Urinary bladder (tissue), 4 donors: ENCODE data around the gene VSTM4. TPM values are rescaled to one million over a fixed set of nuclear protein-coding genes. Genes with fewer than 3 reads are reported as not detected.

Source experiments
- DNase-seq: peaks from one replicate; pipeline ENCODE4 v3.0.0-alpha.2; 2015; ENCODE audit errors: extremely low spot score
- H3K27ac ChIP-seq: one replicate; pipeline ENCODE4 v1.5.1; 2013; ENCODE audit warnings: low read depth, mild to moderate bottlenecking, moderate library complexity
- H3K36me3 ChIP-seq: one replicate; pipeline ENCODE4 v1.6.1; 2013; ENCODE audit warnings: mild to moderate bottlenecking, moderate library complexity; ENCODE audit not compliant: insufficient read depth
- H3K4me1 ChIP-seq: one replicate; pipeline ENCODE4 v1.6.1; 2013; ENCODE audit warnings: mild to moderate bottlenecking, moderate library complexity; ENCODE audit not compliant: insufficient read depth
- H3K4me3 ChIP-seq: one replicate; pipeline ENCODE4 v1.5.1; 2013; ENCODE audit warnings: low read depth, low read length
- WGBS: extraction: QIAGEN DNeasy Blood & Tissue Kit; methylation state at CpG from one replicate; pipeline ENCODE4 v1.1.7; 2013; 5-methylcytosine and 5-hydroxymethylcytosine counted together
- polyA plus RNA-seq: library from polyadenylated mRNA; stranded (reverse); fragments of 200-250 nt; gene quantifications from one replicate; pipeline ENCODE4 v1.2.3, GENCODE V29; 2013
- total RNA-seq: library from RNA; depleted of rRNA; stranded (reverse); fragments of >200 nt; gene quantifications from one replicate; pipeline ENCODE4 v1.2.3, GENCODE V29; 2014
- donor health status: healthy with polysubstance abuse.
- donor health status: healthy.

Gene VSTM4
- total and polyA plus RNA-seq, 2 donors: 18.7 to 60.2 TPM

GRCh38 chr10:49118430-49119074 lies 3.2 kb upstream of the VSTM4 start:
- Histone ChIP-seq H3K4me1 (no peaks in the 10 kb centered on the region), H3K4me3 (no peak overlapping the region), H3K27ac (no peak overlapping the region), H3K36me3 (no peaks in the 10 kb centered on the region)
- 54% methylated on average over 6 of the region's 6 CpGs for WGBS
- no peak for DNase-seq

DNA sequence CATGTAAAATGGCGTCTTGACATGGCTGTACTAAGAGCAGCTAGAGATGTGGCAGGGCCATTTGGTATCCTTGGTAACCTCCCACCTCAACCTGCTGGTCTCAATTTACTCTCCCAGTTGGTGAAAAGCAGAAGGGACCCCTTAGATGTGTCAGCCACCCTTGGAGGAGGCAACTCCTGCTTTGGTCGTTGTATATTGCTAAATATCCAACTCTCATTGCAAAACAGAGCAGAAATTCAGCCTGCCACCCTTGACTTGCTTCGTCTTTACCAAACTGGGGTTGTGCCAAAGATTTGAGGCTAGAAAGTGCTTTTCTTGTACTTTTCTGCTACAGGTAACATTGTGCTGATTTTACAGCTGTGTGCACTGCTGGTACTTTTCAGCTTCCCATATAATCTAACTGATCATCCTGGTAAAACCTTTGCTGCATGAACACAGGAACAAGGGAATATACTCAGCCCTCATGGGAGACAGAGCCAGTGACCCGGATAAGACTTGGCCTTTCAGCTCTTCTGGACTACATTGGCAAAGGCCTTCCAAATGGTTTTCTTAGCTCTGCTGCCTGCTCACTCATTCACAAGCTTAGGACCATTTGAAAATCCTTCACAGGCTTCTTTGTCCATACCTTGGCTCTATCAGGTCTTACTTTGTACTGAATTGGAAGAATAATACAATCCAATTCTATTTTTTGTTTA lies 2.2 kb upstream of the VSTM4 start:
- DNase-seq: no peak
- no peaks in the 10 kb centered on the region for H3K4me1 ChIP-seq
- H3K4me3 ChIP-seq: no peak overlapping the region
- WGBS: 81% methylated on average over 4 of the region's 4 CpGs
- no peaks in the 10 kb centered on the region for H3K36me3 ChIP-seq
- no peak overlapping the region for H3K27ac ChIP-seq

DNA sequence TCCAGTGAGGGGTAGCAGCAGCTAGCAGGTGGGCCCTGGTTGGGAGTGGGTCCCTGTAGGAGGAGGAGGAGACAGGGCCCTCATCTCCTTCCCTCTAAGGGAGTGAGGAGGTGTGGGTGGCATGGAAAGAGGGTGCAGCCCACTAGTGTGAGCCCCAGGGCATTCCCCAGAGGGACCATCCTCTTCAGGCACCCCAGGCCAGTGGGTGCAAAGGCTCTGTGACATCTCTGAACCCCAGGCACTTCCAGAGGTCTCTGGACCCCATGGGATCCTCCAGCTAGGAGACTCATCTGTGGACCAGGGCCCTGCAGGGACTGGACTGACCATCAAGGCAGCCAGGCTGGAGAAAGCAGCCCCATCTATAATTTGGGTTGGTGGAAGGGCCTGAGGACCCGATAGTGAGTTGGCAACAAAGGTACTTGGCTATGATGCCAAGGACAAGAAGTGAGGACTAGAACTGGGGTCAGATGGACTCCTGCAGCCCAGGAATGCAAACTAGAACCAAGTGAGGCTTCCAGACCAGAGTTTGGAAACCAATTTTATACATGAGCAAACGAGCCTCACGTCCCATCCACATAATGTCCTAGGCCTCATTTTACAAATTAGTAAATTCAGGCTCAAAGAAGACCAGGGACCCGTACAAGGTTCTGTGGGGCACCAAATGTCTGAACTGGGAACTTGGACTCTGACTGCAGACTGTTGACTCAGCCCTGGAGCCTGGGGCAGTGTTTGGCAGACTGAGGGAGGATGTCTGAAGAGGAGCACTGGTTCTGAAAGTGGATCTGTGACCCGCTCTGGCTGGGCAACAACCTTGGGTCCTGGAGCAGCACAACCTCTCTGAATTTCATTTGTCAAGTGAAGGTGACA lies 1.4 kb upstream of the VSTM4 start:
- 88% methylated on average over 5 of the region's 5 CpGs for WGBS
- H3K4me3 ChIP-seq: no peak overlapping the region
- no peaks in the 10 kb centered on the region for H3K4me1 ChIP-seq
- no peak for DNase-seq
- no peaks in the 10 kb centered on the region for H3K36me3 ChIP-seq
- H3K27ac ChIP-seq: no peak overlapping the region

GRCh38 chr10:49115796-49116508 lies 630 bp upstream of the VSTM4 start:
- no peaks in the 10 kb centered on the region for H3K4me1 ChIP-seq
- DNase-seq: no peak
- H3K27ac ChIP-seq: no peak overlapping the region
- H3K4me3 ChIP-seq: peak overlapping the region; percentile 70
- 82% methylated on average over 14 of the region's 14 CpGs for WGBS
- H3K36me3 ChIP-seq: no peaks in the 10 kb centered on the region

DNA sequence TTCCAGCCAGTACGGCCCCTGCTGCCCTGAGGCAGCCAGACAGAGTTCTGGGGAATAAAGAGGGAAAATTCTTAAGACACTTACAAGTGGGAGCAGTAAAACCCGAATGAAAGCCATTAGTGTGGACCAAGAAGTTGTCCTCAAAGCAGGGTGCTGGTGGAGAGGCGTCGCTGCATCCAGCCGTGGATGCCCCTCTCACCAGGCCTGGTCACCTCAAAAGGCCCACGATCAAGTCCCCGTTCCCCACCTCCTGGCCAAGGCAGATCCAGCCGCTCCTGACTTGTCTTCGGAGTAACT lies 656 bp downstream of the VSTM4 start:
- H3K4me3 ChIP-seq: peak overlapping the region; percentile 70
- H3K27ac ChIP-seq: no peak overlapping the region
- 19% methylated on average over 9 of the region's 9 CpGs for WGBS
- no peaks in the 10 kb centered on the region for H3K36me3 ChIP-seq
- no peak for DNase-seq
- H3K4me1 ChIP-seq: no peaks in the 10 kb centered on the region

DNA sequence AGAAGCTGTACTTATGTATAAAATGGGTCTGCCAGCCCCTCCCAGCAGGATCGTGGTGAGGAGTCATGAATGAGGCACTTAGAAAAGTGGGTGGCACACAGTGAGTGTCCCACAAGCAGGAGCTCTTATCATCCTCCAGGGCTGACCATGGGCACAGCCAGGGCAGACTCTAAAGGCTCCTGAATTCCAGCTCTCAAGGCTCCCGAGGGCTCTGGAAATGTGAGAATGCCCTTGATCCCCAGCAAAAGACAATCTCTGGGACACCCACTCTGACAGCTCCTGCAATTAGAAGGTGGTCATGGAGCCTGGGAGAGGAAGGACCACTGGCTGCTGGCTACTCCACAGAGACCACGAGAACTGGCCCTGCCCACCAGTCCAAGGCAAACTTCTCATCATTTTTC lies 1.6 kb downstream of the VSTM4 start:
- no peaks in the 10 kb centered on the region for H3K4me1 ChIP-seq
- no peak overlapping the region for H3K4me3 ChIP-seq
- no peak for DNase-seq
- 50% methylated on average over 3 of the region's 3 CpGs for WGBS
- H3K27ac ChIP-seq: no peak overlapping the region
- no peaks in the 10 kb centered on the region for H3K36me3 ChIP-seq

GRCh38 chr10:49112851-49113250 lies 2.5 kb downstream of the VSTM4 start:
- Histone ChIP-seq H3K4me1 (no peaks in the 10 kb centered on the region), H3K4me3 (no peak overlapping the region), H3K36me3 (no peaks in the 10 kb centered on the region), H3K27ac (no peak overlapping the region)
- DNase-seq: no peak
- WGBS: 44% methylated on average over 3 of the region's 3 CpGs

DNA sequence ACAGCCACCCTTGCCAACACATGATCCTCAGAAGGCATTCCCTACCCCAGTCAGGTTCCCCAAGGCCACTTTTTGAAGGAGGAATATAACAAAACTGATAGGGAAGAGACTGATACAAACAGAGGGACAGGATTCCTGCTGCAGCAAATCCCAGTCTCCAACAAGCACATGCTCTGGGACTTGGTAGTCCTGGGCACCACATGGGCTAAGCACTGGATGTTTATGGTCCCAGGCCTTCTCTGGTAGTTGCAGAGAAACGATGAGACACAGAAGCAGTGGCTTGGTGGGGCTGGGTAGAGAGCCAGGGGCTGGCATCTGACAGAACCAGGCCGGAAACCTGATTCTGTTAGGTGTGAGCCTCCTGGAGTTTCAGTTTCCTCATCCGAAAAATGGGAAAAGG lies 3.2 kb downstream of the VSTM4 start:
- DNase-seq: no peak
- 75% methylated on average over 3 of the region's 3 CpGs for WGBS
- Histone ChIP-seq H3K4me3 (no peak overlapping the region), H3K4me1 (no peaks in the 10 kb centered on the region), H3K27ac (no peak overlapping the region), H3K36me3 (no peaks in the 10 kb centered on the region)

DNA sequence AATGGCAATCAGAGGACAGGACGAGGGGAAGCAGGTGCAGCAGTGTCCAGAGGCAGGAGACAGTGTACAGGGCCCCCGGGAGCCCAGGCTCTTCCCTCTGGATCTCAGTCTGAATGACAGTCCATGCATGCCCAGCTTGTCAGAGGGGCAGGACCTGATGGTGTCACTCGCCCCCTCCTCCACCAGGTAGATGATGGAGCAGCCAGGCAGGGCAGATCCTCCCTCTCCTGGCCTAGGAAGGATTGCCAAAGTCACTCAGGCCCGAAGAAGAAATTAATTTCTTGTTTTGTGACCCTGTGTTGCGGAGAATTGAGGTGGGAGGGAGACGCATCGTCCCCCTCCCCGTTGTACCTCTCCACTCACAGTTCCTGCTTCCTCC lies 4.0 kb downstream of the VSTM4 start:
- H3K27ac ChIP-seq: no peak overlapping the region
- H3K4me1 ChIP-seq: no peaks in the 10 kb centered on the region
- H3K36me3 ChIP-seq: no peaks in the 10 kb centered on the region
- WGBS: 60% methylated on average over 8 of the region's 8 CpGs
- no peak for DNase-seq
- H3K4me3 ChIP-seq: no peak overlapping the region

GRCh38 chr10:49110684-49111319 lies 4.5 kb downstream of the VSTM4 start:
- H3K27ac ChIP-seq: no peak overlapping the region

GRCh38 chr10:49109669-49110340 lies 5.5 kb downstream of the VSTM4 start:
- H3K36me3 ChIP-seq: no peaks in the 10 kb centered on the region
- peak overlapping the region; percentile 51 for H3K27ac ChIP-seq
- no peaks in the 10 kb centered on the region for H3K4me1 ChIP-seq
- WGBS: 37% methylated on average over 9 of the region's 9 CpGs
- DNase-seq: peak; percentile 43
- no peak overlapping the region for H3K4me3 ChIP-seq

More at GRCh38 chr10:49110684-49111319, 4.5 kb downstream of the VSTM4 start:
- Histone ChIP-seq H3K36me3 (no peaks in the 10 kb centered on the region), H3K4me1 (no peaks in the 10 kb centered on the region), H3K4me3 (no peak overlapping the region)
- DNase-seq: no peak
- WGBS: 90% methylated on average over 4 of the region's 4 CpGs

GRCh38 chr10:49108656-49109055 lies 6.7 kb downstream of the VSTM4 start:
- WGBS: 98% methylated on average over 7 of the region's 7 CpGs
- H3K4me1 ChIP-seq: no peaks in the 10 kb centered on the region

GRCh38 chr10:49107887-49108267 lies 7.4 kb downstream of the VSTM4 start:
- no peak for DNase-seq
- no peaks in the 10 kb centered on the region for H3K4me1 ChIP-seq
- 94% methylated on average over 8 of the region's 8 CpGs for WGBS
- H3K27ac ChIP-seq: no peak overlapping the region
- H3K4me3 ChIP-seq: no peak overlapping the region
- no peaks in the 10 kb centered on the region for H3K36me3 ChIP-seq

More at GRCh38 chr10:49108656-49109055, 6.7 kb downstream of the VSTM4 start:
- no peak for DNase-seq
- Histone ChIP-seq H3K4me3 (no peak overlapping the region), H3K27ac (no peak overlapping the region), H3K36me3 (no peaks in the 10 kb centered on the region)
